ENCODE results near the gene GDF3. TPM values are rescaled to one million over a fixed set of nuclear protein-coding genes. Genes with fewer than 3 reads are reported as not detected.

The GDF3 gene
- total and polyA plus RNA-seq, 2 donors (not counting 1 experiment from before 2014, with no cell fraction given), result not detected

GRCh38 chr12:7667125-7667524 lies 28.4 kb downstream of the GDF3 start:
- DNase-seq (no peak), ATAC-seq (ENCODE audit: low read depth) (no peak)
- Mint-ChIP-seq H3K4me3 (no peak overlapping the region), H3K9me3 (ENCODE audit: insufficient read depth) (no peaks in the 10 kb centered on the region), H3K27ac (no peak overlapping the region), H3K4me1 (no peaks in the 10 kb centered on the region), H3K27me3 (no peaks in the 10 kb centered on the region)
- H3K4me3 ChIP-seq (ENCODE audit: control extremely low read depth in 1 of 5, extremely low read depth in 1 of 5, insufficient read depth in 1 of 5, low read depth in 2 of 5, low read length in 4 of 5), result no peak overlapping the region
- no peak overlapping the region for H3K4me2 ChIP-seq (replicated peaks; ENCODE audit: low read depth, low read length, poor library complexity, severe bottlenecking)
- H3K4me1 ChIP-seq (ENCODE audit: control insufficient read depth in 2 of 2, insufficient read depth in 2 of 2, low read length in 2 of 2), result no peaks in the 10 kb centered on the region
- TF ChIP-seq CTCF (IDR thresholded peaks at IDR 0.05), result peak; percentile 13
- TF ChIP-seq EZH2 (IDR thresholded peaks at IDR 0.05; ENCODE audit: borderline replicate concordance, insufficient read depth, low read depth, low read length, poor library complexity, severe bottlenecking), result no peak
- no peaks in the 10 kb centered on the region for H4K20me1 ChIP-seq (ENCODE audit: control insufficient read depth, insufficient read depth, low read length, poor library complexity, severe bottlenecking)
- no peak overlapping the region for H3K27ac ChIP-seq (ENCODE audit: low read length in 2 of 2)
- POLR2A ChIA-PET, result no interaction called here
- H3K36me3 ChIP-seq (replicated peaks in 1 of 2; ENCODE audit: control extremely low read depth in 1 of 2, control insufficient read depth in 1 of 2, extremely low read depth in 1 of 2, insufficient read depth in 2 of 2, low read length in 1 of 2), result no peaks in the 10 kb centered on the region
- CTCF ChIA-PET, result no interaction called here
- no peak overlapping the region for H3K9ac ChIP-seq (ENCODE audit: low read length)
- no peaks in the 10 kb centered on the region for H3K9me3 ChIP-seq (ENCODE audit: control extremely low read depth in 1 of 3, control insufficient read depth in 2 of 3, insufficient read depth in 1 of 3, low read length in 2 of 3)
- H3K79me2 ChIP-seq (ENCODE audit: control insufficient read depth, insufficient read depth, low read length), result no peaks in the 10 kb centered on the region
- H2AFZ ChIP-seq (ENCODE audit: insufficient read depth, low read depth, low read length, poor library complexity, severe bottlenecking), result no peak overlapping the region
- no peaks in the 10 kb centered on the region for H3K27me3 ChIP-seq (replicated peaks in 1 of 4; ENCODE audit: control extremely low read depth in 1 of 4, control insufficient read depth in 3 of 4, insufficient read depth in 4 of 4, low read length in 3 of 4)
- WGBS (ENCODE audit: insufficient coverage), result 77% methylated on average over 2 of the region's 4 CpGs
- intact Hi-C loops (cut with micrococcal nuclease), result no loop called here

GRCh38 chr12:7666595-7666994 lies 29.0 kb downstream of the GDF3 start:
- H3K9ac ChIP-seq (ENCODE audit: low read length), result no peak overlapping the region
- H3K27me3 ChIP-seq (replicated peaks in 1 of 4; ENCODE audit: control extremely low read depth in 1 of 4, control insufficient read depth in 3 of 4, insufficient read depth in 4 of 4, low read length in 3 of 4), result no peaks in the 10 kb centered on the region
- TF ChIP-seq EZH2 (IDR thresholded peaks at IDR 0.05; ENCODE audit: borderline replicate concordance, insufficient read depth, low read depth, low read length, poor library complexity, severe bottlenecking) (no peak), CTCF (IDR thresholded peaks at IDR 0.05) (no peak)
- H2AFZ ChIP-seq (ENCODE audit: insufficient read depth, low read depth, low read length, poor library complexity, severe bottlenecking), result no peak overlapping the region
- H3K4me1 ChIP-seq (ENCODE audit: control insufficient read depth in 2 of 2, insufficient read depth in 2 of 2, low read length in 2 of 2), result no peaks in the 10 kb centered on the region
- H3K36me3 ChIP-seq (replicated peaks in 1 of 2; ENCODE audit: control extremely low read depth in 1 of 2, control insufficient read depth in 1 of 2, extremely low read depth in 1 of 2, insufficient read depth in 2 of 2, low read length in 1 of 2), result no peaks in the 10 kb centered on the region
- no peaks in the 10 kb centered on the region for H3K9me3 Mint-ChIP-seq (ENCODE audit: insufficient read depth)
- no peak overlapping the region for H3K27ac Mint-ChIP-seq
- ChIA-PET CTCF (interaction anchor here (0.7 kb wide), 1 partner anchor 8 kb away, joined by 3 read pairs; no protein-coding TSS in a partner anchor), POLR2A (no interaction called here)
- H3K27ac ChIP-seq (ENCODE audit: low read length in 2 of 2), result no peak overlapping the region
- ATAC-seq (ENCODE audit: low read depth), result no peak
- no peaks in the 10 kb centered on the region for H3K79me2 ChIP-seq (ENCODE audit: control insufficient read depth, insufficient read depth, low read length)
- intact Hi-C loops (cut with micrococcal nuclease), result no loop called here
- no peaks in the 10 kb centered on the region for H3K4me1 Mint-ChIP-seq
- no peaks in the 10 kb centered on the region for H4K20me1 ChIP-seq (ENCODE audit: control insufficient read depth, insufficient read depth, low read length, poor library complexity, severe bottlenecking)
- H3K27me3 Mint-ChIP-seq, result no peaks in the 10 kb centered on the region
- H3K9me3 ChIP-seq (ENCODE audit: control extremely low read depth in 1 of 3, control insufficient read depth in 2 of 3, insufficient read depth in 1 of 3, low read length in 2 of 3), result no peaks in the 10 kb centered on the region
- no peak overlapping the region for H3K4me2 ChIP-seq (replicated peaks; ENCODE audit: low read depth, low read length, poor library complexity, severe bottlenecking)
- no peak overlapping the region for H3K4me3 ChIP-seq (ENCODE audit: control extremely low read depth in 1 of 5, extremely low read depth in 1 of 5, insufficient read depth in 1 of 5, low read depth in 2 of 5, low read length in 4 of 5)
- WGBS (ENCODE audit: insufficient coverage), result 40% methylated on average over 1 of the region's 5 CpGs
- DNase-seq, result no peak
- H3K4me3 Mint-ChIP-seq, result no peak overlapping the region
